HG03108 (cell line): ENCODE results near the gene NRXN3.
"Not testable (repeated sequence)": the region's sequence is repeated elsewhere in the genome, so short reads cannot be mapped to it uniquely, and the experiment has no call there.

Source experiments
- ATAC-seq: cut with Tn5 transposase; IDR thresholded peaks from one replicate; pipeline ENCODE4 v1.9.1; 2021; ENCODE audit warnings: moderate library complexity; ENCODE audit not compliant: unreplicated experiment

The NRXN3 gene

GRCh38 chr14:79732911-79733655 is 1562.9 kb downstream of the NRXN3 start:
- ATAC-seq, result no peak

DNA sequence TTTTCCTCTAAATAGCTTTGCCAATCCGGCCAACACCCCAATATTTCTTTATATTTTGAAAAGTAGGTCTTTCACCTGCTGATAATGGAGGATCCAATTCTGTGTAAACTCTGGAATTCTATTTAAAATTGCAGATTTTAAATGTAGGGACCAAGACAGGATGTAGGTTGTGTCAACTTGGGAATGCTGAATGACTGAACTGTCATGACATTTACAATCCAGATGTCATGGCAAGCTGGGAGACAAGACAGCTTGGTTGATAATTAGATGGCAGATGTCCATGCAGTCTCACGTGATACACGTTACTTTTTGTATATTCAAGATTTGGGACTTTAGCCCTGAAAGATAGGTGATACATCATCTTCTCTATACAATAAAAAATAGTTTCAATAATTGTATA is 1564.0 kb downstream of the NRXN3 start:
- no peak for ATAC-seq

- ATAC-seq, result no peak
Observed at GRCh38 chr14:79734656-79735055, 1564.5 kb downstream of the NRXN3 start.

- no peak for ATAC-seq
Observed at GRCh38 chr14:79735121-79735520, 1564.9 kb downstream of the NRXN3 start.

DNA sequence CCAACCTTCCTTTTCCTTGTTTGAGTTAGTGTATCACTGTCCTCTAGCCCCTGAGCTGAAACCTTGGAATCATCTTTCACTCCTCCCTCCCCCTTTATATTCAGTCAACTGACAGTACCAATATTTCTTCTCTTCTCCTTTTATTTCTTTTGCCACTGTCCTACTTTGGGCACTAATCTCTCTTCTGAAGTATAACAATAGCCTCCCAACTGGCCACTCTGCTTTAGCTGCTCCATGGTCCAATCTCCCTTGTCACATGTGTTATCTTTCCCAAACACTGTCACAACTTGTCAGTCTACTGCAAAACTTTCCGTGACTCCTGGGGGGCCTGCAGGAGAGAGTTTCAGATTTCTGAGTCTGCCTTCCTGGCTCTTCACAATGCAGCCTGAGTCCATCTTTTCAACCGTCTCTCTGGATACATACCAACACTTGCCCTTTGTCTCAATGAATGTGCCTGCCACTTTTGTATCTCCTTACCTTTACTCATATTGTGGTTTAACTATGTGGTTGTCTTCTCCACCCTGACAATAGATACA is 1570.0 kb downstream of the NRXN3 start:
- no peak for ATAC-seq

DNA sequence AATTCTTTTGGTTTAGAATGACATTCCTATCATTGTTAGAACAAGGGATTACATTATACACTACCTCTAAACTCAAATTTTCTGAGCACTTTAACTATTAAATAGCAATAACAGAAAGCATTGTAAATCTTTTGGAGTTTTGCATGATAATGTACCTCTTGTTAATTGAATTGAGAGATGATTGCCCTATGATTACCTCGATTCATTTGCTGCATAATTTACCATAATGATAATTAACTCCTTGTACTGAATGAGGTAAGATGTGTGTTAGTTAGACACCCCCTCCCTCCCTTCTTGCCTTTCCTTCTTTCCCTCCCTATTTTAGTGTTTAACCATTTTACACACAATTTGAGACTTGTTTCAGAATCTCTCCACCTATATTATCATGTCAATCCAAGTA is 1572.0 kb downstream of the NRXN3 start:
- no peak for ATAC-seq

GRCh38 chr14:79745046-79745445 is 1574.9 kb downstream of the NRXN3 start:
- no peak for ATAC-seq

DNA sequence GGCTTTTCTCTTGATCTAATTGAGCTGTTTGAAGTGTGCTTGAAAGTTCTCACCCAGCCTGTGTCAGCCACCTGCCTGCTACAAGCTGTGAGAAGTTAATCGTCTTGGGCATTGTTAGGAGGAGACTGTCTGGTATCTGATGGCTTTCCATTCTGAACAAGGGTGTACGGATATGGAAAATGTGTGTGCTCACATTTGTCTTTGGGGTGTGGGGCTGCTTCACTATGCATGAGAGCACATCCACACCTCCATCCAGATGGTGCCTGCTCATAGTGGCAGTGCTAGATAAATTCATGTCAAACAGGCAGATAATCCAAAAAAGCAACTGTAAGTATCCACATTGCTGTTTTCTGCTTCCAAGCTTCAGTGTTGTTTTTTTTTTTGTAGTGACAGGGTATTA is 1578.9 kb downstream of the NRXN3 start:
- ATAC-seq, result no peak

GRCh38 chr14:79758985-79759384 is 1588.8 kb downstream of the NRXN3 start:
- ATAC-seq, result no peak

DNA sequence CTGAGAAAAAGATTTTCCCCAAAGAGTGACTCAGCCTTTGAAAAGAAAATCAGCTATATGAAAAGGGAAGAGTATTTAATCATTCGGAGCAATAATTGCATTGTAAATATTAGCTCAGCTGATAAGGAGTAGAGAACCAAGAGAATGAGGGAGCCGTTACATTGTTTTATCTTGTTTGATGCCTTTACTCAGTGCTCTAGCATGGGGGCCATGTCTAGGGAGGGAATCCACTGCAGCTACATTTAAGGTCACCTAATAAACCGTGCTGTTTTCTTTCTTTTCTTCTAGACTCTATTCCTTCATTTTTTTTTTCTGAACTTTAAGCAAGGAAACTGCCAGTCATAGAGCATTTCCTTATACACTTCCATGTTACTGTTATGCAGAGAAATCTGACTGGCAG is 1594.2 kb downstream of the NRXN3 start:
- no peak for ATAC-seq

- ATAC-seq, result no peak
Observed at GRCh38 chr14:79766511-79766910, 1596.3 kb downstream of the NRXN3 start.

- ATAC-seq, result no peak
Observed at GRCh38 chr14:79767251-79767650, 1597.1 kb downstream of the NRXN3 start.

DNA sequence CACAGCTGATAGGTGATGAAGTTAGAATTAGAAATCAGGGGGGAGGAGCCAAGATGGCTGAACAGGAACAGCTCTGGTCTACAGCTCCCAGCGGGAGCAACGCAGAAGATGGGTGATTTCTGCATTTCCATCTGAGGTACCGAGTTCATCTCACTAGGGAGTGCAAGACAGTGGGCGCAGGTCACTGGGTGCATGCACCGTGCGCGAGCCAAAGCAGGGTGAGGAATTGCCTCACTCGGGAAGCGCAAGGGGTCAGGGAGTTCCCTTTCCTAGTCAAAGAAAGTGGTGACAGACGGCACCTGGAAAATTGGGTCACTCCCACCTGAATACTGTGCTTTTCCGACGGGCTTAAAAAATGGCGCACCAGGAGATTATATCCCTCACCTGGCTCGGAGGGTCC is 1597.5 kb downstream of the NRXN3 start:
- ATAC-seq, result not testable (repeated sequence)

DNA sequence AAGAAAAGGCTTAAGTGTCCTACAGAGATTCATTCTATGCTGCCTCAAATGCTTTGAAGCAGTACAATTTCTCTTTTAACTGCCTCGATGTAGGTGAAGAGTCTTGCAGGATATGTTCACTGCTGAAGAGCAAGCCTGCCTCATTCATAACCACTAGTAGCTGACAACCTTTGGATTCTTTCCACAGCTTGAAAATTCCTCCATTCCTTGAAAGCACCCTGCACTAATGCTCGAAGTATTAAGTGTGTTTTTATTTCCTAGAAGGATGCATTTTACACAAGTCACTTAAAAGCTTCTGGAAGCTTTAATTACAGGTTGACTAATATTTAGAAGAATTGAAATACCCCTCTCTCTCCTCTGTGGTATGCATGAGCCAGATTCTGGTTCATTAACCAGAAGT is 1611.7 kb downstream of the NRXN3 start:
- ATAC-seq, result no peak

GRCh38 chr14:79783041-79783440 is 1612.9 kb downstream of the NRXN3 start:
- ATAC-seq, result no peak

- no peak for ATAC-seq
Observed at GRCh38 chr14:79786522-79786921, 1616.3 kb downstream of the NRXN3 start.

DNA sequence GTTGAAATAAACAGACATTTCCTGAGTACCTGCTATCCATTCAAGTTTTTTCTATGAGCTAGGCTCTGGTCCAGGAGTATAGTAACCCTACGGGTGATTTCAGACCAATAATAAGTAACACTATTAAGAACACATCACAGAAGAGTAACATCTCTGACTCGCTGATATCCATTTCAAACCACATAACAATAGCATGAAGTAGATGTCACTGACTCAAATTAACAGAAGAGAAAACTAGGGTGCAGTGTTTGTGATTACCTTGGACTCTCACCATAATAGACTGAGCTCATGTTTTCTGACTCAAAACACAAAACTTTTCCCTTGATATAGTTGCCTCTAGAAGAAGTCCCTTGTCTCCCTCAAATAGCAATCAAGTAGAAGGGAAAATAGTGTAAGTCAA is 1618.2 kb downstream of the NRXN3 start:
- ATAC-seq, result no peak

DNA sequence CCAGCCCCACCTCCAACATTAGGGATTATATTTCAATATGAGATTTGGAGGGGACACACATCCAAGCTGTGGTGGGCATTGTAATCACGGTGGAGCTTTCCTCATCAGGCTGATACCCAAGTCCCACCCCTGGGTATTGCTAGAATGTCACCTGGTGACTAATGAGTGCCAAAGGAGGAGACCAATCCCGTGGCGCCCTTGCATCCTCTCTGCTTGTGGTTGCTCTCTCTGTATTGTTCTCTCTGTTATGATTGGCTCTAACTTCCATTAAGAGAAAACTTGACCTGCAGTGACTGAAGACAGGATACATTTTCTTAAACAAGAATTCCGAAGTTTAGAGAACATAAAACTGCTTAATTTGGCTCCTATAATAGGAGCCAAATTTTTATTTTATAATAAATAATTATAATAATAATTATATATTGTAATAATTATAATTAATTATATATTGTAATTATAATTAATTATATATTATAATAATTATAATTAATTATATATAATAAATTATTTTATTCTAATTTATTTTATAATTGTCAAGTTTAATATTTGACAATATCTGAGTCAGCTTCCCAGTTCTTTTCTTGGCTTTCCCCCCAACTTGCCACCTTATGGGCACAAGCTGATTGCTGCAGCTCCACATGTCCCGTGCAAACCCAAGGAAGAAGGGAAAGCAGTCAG is 1621.0 kb downstream of the NRXN3 start:
- no peak for ATAC-seq

DNA sequence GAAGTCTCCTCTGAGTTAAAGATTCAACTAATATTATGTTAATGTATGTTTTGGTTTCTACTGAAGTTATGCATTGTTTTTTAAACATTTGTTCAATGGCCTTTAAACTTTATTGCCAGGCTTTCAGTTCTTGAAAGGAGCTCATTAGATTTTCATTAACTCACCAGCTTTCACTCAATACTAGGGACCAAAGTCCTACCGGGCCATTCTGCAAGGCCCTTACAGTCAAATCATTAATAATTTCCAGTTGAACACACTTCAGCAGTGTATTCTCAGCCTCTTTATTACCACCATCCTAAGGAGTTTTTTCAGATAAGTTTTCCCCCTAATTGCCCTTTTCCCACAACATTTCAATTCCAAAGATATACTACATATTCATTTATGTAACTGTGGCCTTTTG is 1631.9 kb downstream of the NRXN3 start:
- ATAC-seq, result no peak

GRCh38 chr14:79805636-79806035 is 1635.5 kb downstream of the NRXN3 start:
- no peak for ATAC-seq

- ATAC-seq, result no peak
Observed at GRCh38 chr14:79809849-79810612, 1639.9 kb downstream of the NRXN3 start.
